ENCODE data around the gene ACTR1A. TPM values are rescaled to one million over a fixed set of nuclear protein-coding genes. Genes with fewer than 3 reads are reported as not detected.

ACTR1A gene
- total RNA-seq: 61.0 and 66.1 TPM in 2 replicates

- Mint-ChIP-seq H3K4me3 (no peak within 1 kb of the TSS), H3K27me3 (ENCODE audit: insufficient read depth) (no peaks in the 10 kb centered on the region), H3K36me3 (ENCODE audit: low read depth) (peaks cover 6% of the 10 kb centered on the region), H3K27ac (peak within 1 kb of the TSS; percentile 53), H3K9me3 (no peaks in the 10 kb centered on the region), H3K4me1 (ENCODE audit: low read depth) (peaks cover 28% of the 10 kb centered on the region)
- intact Hi-C loops (cut with micrococcal nuclease): loop anchor here (1.0 to 5.0 kb wide), 29 partner anchors 23 to 894 kb away; partner anchors contain the start of genes ARL3, ARMH3, ATP5MK and BORCS7
- DNase-seq (ENCODE audit: low spot score): peak; percentile 94
These were observed at the start of gene ACTR1A for GRCh38 chr10:102502337-102503151. Gene ACTR1A, minus strand, starts transcription at chr10:102502712. Its CDS starts 65 bp downstream, at chr10:102502647.

DNA sequence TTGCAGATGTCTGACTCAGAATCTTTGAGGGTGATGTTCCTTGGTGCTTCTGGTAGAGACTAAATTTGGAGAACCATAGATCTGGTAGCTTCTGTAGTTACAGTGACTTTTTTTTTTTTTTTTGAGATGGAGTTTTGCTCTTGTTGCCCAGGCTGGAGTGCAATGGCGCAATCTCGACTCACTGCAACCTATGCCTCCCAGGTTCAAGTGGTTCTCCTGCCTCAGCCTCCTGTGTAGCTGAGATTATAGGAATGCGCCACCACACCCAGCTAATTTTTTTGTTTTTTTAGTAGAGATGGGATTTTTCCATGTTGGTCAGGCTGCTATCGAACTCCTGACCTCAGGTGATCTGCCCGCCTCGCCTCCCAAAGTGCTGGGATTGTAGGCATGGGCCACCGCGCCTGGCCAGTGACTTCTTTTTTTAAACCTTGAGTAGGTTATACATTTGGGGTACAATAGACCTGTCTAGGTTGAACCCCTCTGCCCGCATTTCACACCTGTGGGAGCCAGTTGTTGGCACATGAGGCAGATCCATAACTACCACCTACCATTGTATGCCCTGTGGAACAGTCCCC is 48.2 kb upstream of the ACTR1A start:
- Mint-ChIP-seq H3K4me3 (no peak overlapping the region), H3K9me3 (no peaks in the 10 kb centered on the region), H3K36me3 (ENCODE audit: low read depth) (peaks cover 12% of the 10 kb centered on the region), H3K4me1 (ENCODE audit: low read depth) (no peaks in the 10 kb centered on the region), H3K27ac (peak overlapping the region; percentile 52), H3K27me3 (ENCODE audit: insufficient read depth) (peaks cover 2% of the 10 kb centered on the region)
- no peak for DNase-seq (ENCODE audit: low spot score)
- intact Hi-C loops (cut with micrococcal nuclease): no loop called here

- no peak overlapping the region for H3K4me3 Mint-ChIP-seq
- peaks cover 12% of the 10 kb centered on the region for H3K36me3 Mint-ChIP-seq (ENCODE audit: low read depth)
- no peaks in the 10 kb centered on the region for H3K4me1 Mint-ChIP-seq (ENCODE audit: low read depth)
- no peak overlapping the region for H3K27ac Mint-ChIP-seq
- intact Hi-C loops (cut with micrococcal nuclease): no loop called here
- no peaks in the 10 kb centered on the region for H3K9me3 Mint-ChIP-seq
- DNase-seq (ENCODE audit: low spot score): no peak
- peaks cover 2% of the 10 kb centered on the region for H3K27me3 Mint-ChIP-seq (ENCODE audit: insufficient read depth)
These were observed 47.0 kb upstream of the ACTR1A start for GRCh38 chr10:102549549-102549948.

- intact Hi-C loops (cut with micrococcal nuclease): no loop called here
- Mint-ChIP-seq H3K9me3 (no peaks in the 10 kb centered on the region), H3K27ac (no peak overlapping the region), H3K4me3 (no peak overlapping the region), H3K27me3 (ENCODE audit: insufficient read depth) (peaks cover 2% of the 10 kb centered on the region), H3K36me3 (ENCODE audit: low read depth) (peaks cover 12% of the 10 kb centered on the region), H3K4me1 (ENCODE audit: low read depth) (peaks cover 7% of the 10 kb centered on the region)
- no peak for DNase-seq (ENCODE audit: low spot score)
These were observed 44.3 kb upstream of the ACTR1A start for GRCh38 chr10:102546606-102547320.

DNA sequence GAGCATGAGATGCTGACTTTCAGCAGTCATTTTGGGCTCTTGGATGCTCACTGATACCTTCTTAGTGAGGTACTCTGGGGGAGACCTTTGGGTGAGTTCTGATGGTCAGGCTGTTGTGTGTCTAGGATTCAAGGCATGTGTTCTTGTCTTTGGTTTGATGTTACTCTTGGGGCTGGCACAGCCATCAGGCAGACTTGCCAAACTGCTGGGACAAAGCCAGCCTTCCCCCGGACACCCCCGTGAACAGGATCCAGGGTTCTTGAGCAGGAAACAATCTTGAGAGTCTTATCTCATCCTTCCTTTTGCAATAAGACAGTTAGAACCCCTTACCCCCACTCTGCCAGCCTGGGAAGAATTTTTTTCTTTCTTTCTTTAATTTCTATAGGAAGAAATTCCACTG is 43.5 kb upstream of the ACTR1A start:
- no peak for DNase-seq (ENCODE audit: low spot score)
- no peak overlapping the region for H3K27ac Mint-ChIP-seq
- H3K4me1 Mint-ChIP-seq (ENCODE audit: low read depth): peaks cover 7% of the 10 kb centered on the region
- no peak overlapping the region for H3K4me3 Mint-ChIP-seq
- peaks cover 8% of the 10 kb centered on the region for H3K36me3 Mint-ChIP-seq (ENCODE audit: low read depth)
- peaks cover 2% of the 10 kb centered on the region for H3K27me3 Mint-ChIP-seq (ENCODE audit: insufficient read depth)
- H3K9me3 Mint-ChIP-seq: no peaks in the 10 kb centered on the region
- intact Hi-C loops (cut with micrococcal nuclease): no loop called here

GRCh38 chr10:102545265-102545871 is 42.9 kb upstream of the ACTR1A start:
- no peak overlapping the region for H3K4me3 Mint-ChIP-seq
- H3K9me3 Mint-ChIP-seq: no peaks in the 10 kb centered on the region

GRCh38 chr10:102542800-102543418 is 40.4 kb upstream of the ACTR1A start:
- no peak for DNase-seq (ENCODE audit: low spot score)
- Mint-ChIP-seq H3K9me3 (no peaks in the 10 kb centered on the region), H3K4me1 (ENCODE audit: low read depth) (peaks cover 7% of the 10 kb centered on the region), H3K27me3 (ENCODE audit: insufficient read depth) (peaks cover 2% of the 10 kb centered on the region), H3K27ac (no peak overlapping the region), H3K36me3 (ENCODE audit: low read depth) (peaks cover 3% of the 10 kb centered on the region), H3K4me3 (no peak overlapping the region)
- intact Hi-C loops (cut with micrococcal nuclease): no loop called here

More at GRCh38 chr10:102545265-102545871, 42.9 kb upstream of the ACTR1A start:
- H3K27me3 Mint-ChIP-seq (ENCODE audit: insufficient read depth): peaks cover 2% of the 10 kb centered on the region
- no peak for DNase-seq (ENCODE audit: low spot score)
- no peak overlapping the region for H3K27ac Mint-ChIP-seq
- H3K4me1 Mint-ChIP-seq (ENCODE audit: low read depth): peaks cover 7% of the 10 kb centered on the region
- H3K36me3 Mint-ChIP-seq (ENCODE audit: low read depth): peaks cover 5% of the 10 kb centered on the region
- intact Hi-C loops (cut with micrococcal nuclease): no loop called here

- H3K4me1 Mint-ChIP-seq (ENCODE audit: low read depth): peaks cover 7% of the 10 kb centered on the region
- DNase-seq (ENCODE audit: low spot score): no peak
- no peak overlapping the region for H3K4me3 Mint-ChIP-seq
- H3K9me3 Mint-ChIP-seq: no peaks in the 10 kb centered on the region
- H3K27ac Mint-ChIP-seq: no peak overlapping the region
- intact Hi-C loops (cut with micrococcal nuclease): loop anchor here (1.0 kb wide), 1 partner anchor 38 kb away; the partner anchor contains the start of gene ACTR1A
- H3K27me3 Mint-ChIP-seq (ENCODE audit: insufficient read depth): no peaks in the 10 kb centered on the region
- no peaks in the 10 kb centered on the region for H3K36me3 Mint-ChIP-seq (ENCODE audit: low read depth)
These were observed 37.5 kb upstream of the ACTR1A start for GRCh38 chr10:102540023-102540422.

DNA sequence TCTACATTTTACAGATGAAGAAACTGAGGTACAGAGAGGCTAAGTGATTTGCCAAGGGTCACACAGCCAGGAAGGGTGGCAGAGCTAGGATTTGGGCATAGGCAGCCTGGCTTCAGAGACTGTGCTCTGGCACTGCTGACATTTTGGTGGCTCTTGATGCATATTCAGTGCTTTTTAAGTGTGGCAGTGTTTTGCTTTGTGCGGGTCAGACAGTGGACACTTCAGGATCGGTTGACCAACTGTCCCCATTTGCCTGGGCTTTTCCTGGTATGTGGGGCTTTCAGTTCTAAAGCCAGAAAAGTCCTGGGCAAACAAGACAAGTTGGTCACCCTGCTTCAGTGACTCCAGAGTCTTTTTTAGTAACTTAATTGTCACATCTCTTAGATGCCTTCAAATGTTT is 36.3 kb upstream of the ACTR1A start:
- no peak for DNase-seq (ENCODE audit: low spot score)
- Mint-ChIP-seq H3K27me3 (ENCODE audit: insufficient read depth) (no peaks in the 10 kb centered on the region), H3K9me3 (no peaks in the 10 kb centered on the region), H3K4me1 (ENCODE audit: low read depth) (peaks cover 7% of the 10 kb centered on the region), H3K4me3 (no peak overlapping the region), H3K27ac (no peak overlapping the region), H3K36me3 (ENCODE audit: low read depth) (no peaks in the 10 kb centered on the region)
- intact Hi-C loops (cut with micrococcal nuclease): no loop called here

- H3K27ac Mint-ChIP-seq: no peak overlapping the region
- no peaks in the 10 kb centered on the region for H3K27me3 Mint-ChIP-seq (ENCODE audit: insufficient read depth)
- H3K36me3 Mint-ChIP-seq (ENCODE audit: low read depth): no peaks in the 10 kb centered on the region
- H3K9me3 Mint-ChIP-seq: no peaks in the 10 kb centered on the region
- no peak overlapping the region for H3K4me3 Mint-ChIP-seq
- DNase-seq (ENCODE audit: low spot score): no peak
- intact Hi-C loops (cut with micrococcal nuclease): no loop called here
- peaks cover 5% of the 10 kb centered on the region for H3K4me1 Mint-ChIP-seq (ENCODE audit: low read depth)
These were observed 35.4 kb upstream of the ACTR1A start for GRCh38 chr10:102537948-102538347.

- Mint-ChIP-seq H3K36me3 (ENCODE audit: low read depth) (no peaks in the 10 kb centered on the region), H3K4me3 (no peak overlapping the region), H3K4me1 (ENCODE audit: low read depth) (no peaks in the 10 kb centered on the region), H3K27ac (no peak overlapping the region), H3K9me3 (no peaks in the 10 kb centered on the region), H3K27me3 (ENCODE audit: insufficient read depth) (no peaks in the 10 kb centered on the region)
- intact Hi-C loops (cut with micrococcal nuclease): no loop called here
- no peak for DNase-seq (ENCODE audit: low spot score)
These were observed 34.9 kb upstream of the ACTR1A start for GRCh38 chr10:102537367-102537766.

DNA sequence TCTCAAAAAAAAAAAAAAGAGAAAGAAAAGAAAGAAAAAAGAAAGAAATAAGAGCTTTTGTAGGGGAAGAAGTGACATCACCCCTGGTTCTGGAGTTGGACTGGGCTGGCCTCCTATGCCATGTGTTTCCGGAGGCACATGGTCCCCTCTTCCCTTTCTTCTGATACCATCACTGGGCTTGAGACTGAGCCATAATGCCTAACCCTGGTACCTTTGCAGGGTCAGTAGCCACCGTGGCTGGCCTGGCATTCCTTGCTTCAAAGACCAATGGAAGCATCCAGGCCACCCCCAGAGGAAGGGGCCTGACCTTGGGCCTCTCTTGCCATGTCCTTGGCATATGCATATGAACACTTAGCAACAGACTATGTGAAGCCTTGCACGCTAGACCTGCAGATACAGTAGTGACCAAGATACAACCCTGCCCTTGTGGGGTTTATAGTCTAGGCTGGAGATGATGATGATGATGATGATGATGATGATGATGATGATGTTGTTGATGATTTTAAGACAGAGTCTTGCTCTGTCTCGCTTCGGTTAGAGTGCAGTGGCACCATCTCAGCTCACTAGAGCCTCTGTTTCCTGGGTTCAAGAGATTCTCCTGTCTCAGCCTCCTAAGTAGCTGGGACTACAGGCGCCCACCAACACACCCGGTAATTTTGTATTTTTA is 33.1 kb upstream of the ACTR1A start:
- H3K27me3 Mint-ChIP-seq (ENCODE audit: insufficient read depth): peaks cover 4% of the 10 kb centered on the region

More for the DNA sequence above, 33.1 kb upstream of the ACTR1A start:
- H3K4me3 Mint-ChIP-seq: no peak overlapping the region
- H3K4me1 Mint-ChIP-seq (ENCODE audit: low read depth): peaks cover 4% of the 10 kb centered on the region
- no peaks in the 10 kb centered on the region for H3K36me3 Mint-ChIP-seq (ENCODE audit: low read depth)
- no peak overlapping the region for H3K27ac Mint-ChIP-seq
- no peaks in the 10 kb centered on the region for H3K9me3 Mint-ChIP-seq
- intact Hi-C loops (cut with micrococcal nuclease): no loop called here
- no peak for DNase-seq (ENCODE audit: low spot score)
